Right renal pelvis (tissue), 4 donors: Measurements from ENCODE around the gene GFOD1. TPM values are rescaled to one million over a fixed set of nuclear protein-coding genes. Genes with fewer than 3 reads are reported as not detected.
"Not testable (repeated sequence)": the region's sequence is repeated elsewhere in the genome, so short reads cannot be mapped to it uniquely, and the experiment has no call there.

Experiments used
- DNase-seq, 4 donors: peaks; one replicate each; pipeline ENCODE4 v3.0.0-alpha.2; 2013; ENCODE audit warnings: low read depth in 4 of 4, low spot score in 3 of 4, missing footprints in 1 of 4
- polyA plus RNA-seq, 4 donors: library from polyadenylated mRNA; unstranded; fragments of 120-200 nt; gene quantifications; one replicate each; pipeline ENCODE4 v1.2.1, GENCODE V29; 2013; ENCODE audit not compliant: insufficient read length in 4 of 4

The GFOD1 gene
- polyA plus RNA-seq, 4 donors, result 1.3 to 2.1 (median 1.7) TPM

- DNase-seq, result no peak
Measured at GRCh38 chr6:13390658-13391057, 96.7 kb downstream of the GFOD1 start.

DNA sequence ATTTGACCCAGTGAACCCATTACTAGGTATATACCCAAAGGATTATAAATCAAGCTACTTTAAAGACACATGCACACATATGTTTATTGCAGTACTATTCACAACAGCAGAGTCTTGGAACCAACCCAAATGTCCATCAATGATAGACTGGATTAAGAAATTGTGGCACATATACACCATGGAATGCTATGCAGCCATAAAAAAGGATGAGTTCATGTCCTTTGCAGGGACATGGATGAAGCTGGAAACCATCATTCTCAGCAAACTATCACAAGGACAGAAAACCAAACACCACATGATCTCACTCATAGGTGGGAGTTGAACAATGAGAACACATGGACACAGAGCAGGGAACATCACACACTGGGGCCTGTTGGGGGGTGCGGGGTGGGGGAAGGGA is 98.2 kb downstream of the GFOD1 start:
- DNase-seq, result not testable (repeated sequence)

DNA sequence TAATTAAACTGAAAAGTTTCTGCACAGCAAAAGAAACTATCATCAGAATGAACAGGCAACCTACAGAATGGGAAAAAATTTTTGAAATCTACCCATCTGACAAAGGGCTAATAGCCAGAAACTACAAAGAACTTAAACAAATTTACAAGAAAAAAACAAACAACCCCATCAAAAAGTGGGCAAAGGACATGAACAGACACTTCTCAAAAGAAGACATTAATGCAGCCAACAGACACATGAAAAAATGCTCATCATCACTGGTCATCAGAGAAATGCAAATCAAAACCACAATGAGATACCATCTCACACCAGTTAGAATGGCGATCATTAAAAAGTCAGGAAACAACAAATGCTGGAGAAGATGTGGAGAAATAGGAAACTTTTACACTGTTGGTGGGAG is 98.6 kb downstream of the GFOD1 start:
- not testable (repeated sequence) for DNase-seq

DNA sequence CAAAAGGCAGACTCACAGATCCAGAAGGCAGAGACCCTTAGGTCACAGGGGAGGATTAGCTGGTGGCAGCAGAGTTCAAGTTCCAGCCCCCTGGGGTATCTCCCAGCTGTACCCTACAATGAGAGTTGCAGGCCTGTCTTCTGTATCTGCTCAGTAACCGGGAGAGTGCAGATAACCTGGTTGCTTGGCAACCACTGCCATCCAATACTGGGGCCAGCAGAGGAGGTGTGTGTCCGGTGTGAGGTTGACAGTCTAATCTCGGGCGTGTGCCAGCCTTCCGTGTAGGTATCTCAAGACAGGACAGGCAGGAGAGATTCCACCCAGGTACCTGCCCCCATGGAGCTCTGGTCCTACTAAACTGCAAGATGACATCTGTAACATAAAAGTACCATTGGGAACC is 102.4 kb downstream of the GFOD1 start:
- no peak for DNase-seq

DNA sequence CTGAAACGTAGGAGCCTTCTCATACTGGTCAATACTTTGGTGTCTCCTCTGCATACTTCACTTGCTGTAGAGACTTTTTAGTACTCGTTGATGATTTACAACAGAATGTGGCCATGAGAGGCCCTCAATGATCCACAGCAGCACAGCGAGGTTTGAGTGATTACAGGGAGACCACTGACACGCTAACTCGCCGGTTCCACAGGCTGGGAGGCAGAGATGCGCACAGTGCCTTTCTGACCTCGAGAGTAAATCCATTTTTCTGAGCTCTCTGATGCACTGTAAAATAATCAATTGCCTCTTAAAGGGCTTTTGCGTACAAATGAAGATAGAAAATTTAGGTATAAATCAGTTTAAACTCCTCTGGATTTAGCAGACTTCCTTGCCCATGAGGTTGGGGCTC is 102.9 kb downstream of the GFOD1 start:
- no peak for DNase-seq

DNA sequence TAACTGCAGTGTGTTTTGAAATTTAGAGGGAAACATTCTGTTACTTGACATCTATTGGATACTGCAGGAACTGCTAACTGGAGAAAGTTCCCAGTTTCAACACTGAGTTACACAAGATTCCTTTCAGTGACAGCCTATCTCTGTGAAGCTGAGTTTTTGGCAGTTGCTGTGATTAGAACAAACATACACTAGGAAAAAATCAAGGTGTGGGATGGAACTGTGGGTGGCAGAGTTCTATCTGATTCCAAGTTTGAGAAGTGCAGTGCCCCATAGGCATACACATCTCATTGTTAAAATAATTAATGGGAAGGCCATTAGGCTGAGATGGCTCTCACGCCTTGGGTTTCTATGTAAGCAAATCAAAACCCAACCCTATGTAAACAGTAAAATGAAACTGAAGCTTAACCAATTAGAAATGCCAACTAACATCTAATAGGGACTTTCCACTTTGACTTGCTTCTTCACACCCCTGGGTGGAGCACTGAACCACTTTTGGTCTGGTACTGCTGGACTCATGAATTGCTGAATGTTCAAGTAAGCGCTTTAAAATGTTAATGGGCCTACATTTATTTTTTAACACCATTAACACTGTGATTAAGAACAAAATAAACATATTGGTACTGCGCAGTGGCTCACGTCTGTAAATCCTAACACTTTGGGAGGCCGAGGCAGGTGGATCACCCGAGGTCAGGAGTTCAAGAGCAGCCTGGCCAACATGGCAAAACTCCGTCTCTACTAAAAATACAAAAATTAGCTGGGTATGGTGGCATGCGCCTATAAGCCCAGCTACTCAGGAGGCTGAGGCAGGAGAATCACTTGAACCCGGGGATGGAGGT is 103.9 kb downstream of the GFOD1 start:
- DNase-seq, result peak in 1 of 4 donors; percentile 46

DNA sequence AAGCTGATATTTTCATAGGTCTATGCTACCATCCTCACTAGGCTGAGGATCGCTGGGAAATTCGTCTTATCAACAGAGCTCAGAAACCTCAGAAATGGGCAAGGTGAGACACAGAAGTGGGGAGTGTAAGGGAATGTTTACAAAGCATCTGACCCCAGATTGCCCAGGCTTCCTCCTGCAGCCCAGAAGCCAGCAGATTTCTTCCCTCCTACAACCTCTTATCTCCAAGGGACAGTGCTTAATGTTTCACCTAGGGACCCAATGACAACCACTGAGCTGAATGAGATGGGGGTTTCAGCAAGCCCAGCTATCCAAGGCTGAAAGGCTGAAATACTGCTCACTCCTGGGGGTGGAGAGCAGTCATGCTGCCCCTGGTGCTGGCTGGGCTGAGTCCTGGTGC is 106.6 kb downstream of the GFOD1 start:
- DNase-seq, result no peak

DNA sequence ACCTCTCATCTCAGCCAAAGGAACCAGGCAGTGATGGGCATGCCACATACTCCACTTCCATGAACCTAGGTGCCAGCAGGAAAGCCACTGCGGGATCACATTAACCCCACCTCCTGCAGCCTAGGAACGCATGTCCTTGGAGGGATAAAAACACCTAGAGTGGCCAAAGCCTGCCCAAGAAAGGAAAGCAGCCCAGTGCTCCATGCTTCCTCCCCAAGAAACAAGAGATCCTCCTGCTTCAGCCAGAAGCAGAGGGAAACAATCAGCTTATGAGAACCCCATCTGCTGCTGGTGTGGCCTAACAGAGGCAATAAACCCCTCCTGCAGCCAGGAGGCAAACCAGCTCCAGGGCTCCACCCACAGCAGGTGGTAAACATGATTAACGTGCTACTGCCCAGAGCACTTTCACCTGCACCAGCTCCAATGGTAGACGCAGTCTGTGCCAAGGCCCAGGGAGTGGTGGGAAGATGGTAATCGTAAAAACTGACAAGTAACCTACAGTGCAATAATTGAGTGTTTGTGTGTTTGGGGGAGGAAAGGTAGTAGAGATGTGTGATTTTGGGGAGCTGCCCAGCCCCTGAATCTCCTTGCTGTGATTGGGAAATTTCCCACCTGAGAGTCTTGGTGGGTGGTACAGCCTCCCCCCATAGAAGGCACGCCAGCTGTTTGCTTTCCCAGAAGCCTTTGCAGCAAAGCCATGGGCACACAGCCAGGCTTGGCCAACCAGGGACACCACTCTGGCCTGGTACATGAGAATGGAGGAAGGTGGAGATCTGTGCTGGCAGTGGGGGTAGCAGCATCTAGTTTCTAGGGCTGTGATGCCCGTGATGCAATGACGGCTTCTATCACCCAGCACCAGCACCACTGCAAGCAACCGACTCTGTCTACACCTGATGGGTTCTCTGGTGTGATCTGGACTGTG is 108.5 kb downstream of the GFOD1 start:
- DNase-seq, result no peak

GRCh38 chr6:13377054-13377758 is 110.2 kb downstream of the GFOD1 start:
- DNase-seq, result no peak

DNA sequence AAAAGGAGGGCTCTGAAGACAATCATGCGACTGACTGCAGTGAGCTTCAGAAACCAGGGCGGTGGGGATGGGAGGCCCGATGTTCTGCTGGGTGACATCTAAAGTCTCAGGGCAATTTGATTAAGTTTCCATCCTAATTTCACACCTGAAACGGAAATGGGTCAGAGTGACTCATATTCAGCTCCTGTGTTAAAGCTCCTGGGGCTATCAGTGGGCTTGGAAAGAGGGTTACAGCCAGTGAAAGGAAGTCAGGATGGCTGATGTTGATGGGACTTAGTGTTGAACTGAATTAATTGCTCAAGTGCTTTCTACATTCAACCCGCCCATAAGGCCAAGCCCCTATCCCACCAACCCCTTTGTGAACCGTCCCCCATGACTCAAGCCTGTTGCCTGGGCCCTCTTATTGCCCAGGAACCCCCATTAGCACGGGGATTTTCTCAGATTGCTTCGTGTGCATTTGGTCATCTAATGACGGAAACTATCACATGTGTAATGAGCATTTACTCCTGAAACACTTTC is 112.0 kb downstream of the GFOD1 start:
- DNase-seq, result no peak

DNA sequence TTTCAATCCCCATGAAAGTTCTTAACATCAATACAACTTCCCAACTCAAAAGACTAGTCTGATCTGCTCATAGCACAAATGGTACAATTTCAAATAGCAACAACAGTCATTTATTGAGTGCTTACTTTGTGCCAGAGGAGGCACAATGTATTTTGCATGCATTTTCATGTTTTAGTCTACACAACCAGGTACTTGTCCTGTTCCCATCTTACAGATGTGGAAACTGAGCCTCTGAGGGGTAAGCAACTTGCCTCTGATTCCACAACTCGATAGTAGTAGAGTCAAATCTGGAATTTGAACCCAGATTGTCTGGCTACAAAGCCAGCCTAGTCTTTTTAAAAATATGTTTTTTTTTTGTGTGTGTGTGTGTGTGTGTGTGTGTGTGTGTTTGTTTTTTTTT is 113.5 kb downstream of the GFOD1 start:
- no peak for DNase-seq

DNA sequence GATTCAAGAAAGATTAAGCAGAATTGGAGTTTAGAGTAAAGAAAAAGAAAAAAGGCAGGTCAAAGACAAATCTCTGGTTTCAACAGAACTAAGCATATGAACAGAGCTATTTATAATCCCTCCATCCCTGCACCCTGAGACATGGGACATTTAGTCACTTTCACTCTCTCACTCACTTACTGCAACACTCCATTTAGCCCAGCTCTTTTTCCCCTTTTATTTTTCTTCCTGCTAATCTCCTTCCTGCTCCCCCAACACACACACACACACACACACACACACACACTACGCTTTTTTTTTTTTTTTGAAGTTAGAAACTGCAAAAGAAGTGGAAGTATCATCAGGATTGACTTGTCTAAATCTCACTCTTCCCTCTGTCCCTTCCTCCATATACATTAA is 113.9 kb downstream of the GFOD1 start:
- no peak for DNase-seq

DNA sequence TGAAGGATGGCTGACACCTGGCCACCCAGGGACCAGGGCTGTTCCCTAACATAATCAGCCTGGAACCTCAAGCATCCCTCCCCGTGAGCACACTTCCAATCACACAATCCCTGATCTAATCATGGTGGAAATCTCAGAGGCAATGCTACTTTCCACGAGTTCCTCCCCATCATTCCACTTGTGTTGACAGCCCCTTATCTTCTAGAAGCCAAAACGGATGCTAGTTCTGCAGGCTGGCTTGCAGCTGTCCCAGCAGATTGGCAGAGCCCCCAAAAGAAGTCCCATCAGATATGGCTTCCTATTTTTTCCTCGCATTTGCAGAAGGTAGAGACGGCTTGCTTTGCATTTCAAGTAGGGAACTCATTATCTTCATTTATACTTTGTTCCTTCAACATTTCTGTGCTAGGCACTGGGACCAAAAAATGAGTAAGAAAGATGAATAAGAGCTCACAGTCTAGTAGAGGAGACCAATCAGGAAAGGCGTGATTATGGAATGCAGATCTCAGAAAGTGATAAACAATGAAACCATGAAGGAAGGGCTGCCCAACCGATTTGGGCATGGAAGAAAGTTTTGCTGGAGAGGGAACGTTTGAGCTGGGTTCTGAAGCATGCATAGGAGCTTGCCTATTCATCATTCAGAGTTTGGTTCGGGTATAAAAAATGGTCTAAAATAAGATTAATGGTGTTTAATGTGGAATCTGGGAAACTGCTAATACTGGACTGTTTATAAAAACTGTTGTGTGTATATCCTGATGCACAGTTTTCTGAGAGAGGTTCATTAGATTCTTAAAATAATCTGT is 114.5 kb downstream of the GFOD1 start:
- DNase-seq, result no peak

DNA sequence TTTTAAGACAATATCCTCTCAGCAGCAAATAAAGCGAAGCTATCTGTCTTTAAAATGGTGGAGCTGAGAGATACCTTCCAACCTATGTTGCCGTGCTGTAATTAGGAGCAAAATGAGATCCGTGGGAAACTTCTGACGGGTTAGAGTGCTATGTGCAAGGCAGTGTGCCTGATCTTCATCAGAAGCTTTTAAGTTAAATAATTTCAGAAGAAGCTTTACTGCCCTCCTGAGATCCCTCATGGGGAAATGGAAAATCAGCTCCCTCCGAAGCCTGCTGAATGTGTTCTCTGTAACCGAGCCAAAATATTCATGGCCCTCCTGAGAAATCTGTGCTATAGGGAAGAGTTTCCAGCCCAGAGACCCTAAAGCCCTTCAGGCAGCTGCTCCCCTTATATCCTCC is 115.3 kb downstream of the GFOD1 start:
- no peak for DNase-seq

DNA sequence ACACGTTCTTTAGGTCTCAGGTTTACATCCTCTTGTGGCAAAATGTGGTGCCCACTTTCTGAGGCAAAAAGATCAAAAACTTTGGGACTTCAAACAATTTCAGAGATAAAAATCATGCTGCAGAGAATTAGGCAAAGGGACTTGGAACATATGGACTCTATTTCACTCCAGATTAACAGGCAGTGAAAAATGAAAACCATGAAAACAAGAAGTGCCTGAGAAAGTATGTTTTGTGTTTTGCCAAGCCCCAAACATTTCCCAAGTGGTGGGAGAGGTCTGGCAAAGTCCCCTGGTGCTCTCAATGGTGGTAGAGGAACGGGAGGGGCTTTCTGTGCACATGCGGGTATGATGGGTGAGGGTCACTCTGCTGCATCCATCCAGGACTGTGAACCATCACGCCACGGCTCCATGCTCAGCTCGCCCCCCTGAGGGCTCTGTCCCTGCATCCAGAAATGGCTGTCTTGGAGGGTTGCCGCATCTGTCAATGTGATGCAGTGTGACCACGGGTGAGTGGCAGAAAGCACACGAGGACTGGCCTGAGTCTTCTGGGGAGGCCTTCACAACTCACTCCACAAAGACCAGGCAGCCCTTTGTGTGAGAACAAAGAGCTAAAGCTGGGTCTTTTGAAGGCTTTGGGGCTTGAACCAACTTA is 115.9 kb downstream of the GFOD1 start:
- DNase-seq, result no peak

- DNase-seq, result no peak
Measured at GRCh38 chr6:13370623-13371022, 116.8 kb downstream of the GFOD1 start.

- DNase-seq, result no peak
Measured at GRCh38 chr6:13369591-13369990, 117.8 kb downstream of the GFOD1 start.

DNA sequence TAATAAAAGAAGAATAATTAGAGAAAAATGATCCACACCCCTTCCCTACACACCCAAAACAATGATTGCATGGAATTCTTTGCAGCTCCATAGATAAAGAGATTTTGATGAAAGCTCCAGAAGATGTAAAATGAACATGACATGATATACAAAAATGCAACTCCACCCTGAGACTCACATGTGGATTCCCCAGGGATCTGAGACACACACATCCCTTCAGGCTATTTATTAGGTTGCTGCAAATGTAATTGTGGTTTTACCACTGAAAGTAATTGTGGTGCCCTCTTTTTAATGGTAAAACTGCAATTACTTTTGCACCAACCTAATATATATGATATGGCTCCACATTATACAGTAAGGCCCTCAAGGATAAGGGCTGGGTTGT is 118.7 kb downstream of the GFOD1 start:
- DNase-seq, result no peak

DNA sequence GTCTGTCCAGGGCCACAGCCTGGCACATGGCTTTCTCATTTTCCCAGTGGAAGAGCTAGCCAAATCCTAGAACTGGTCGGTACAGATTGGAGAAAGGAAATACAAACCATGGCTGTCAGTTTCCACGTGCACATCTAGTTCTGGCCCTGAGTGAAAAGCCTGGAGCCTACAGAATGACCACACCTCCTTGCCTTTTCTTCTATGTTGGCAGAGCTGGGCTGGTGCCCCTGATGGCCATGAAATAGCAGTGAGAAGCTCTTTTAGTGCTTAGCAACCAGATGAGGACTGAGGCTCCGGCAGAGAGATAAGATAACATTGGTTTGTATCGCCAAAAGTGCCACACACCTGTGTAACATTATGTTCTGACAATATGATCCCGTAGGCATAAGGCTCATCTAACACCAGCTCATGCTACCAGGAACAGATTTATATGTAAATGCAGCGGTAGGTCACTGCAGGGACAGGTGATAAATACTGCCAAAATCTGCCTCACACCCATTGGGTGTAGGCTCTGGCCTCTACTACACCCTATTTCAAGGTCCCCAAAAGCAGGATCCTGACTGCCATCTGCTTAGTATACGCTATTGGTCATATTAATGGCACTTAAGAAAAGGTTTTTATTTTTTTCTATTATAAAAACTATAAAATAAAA is 119.2 kb downstream of the GFOD1 start:
- DNase-seq, result no peak
